ENCODE data around the gene RNASE13. TPM values are rescaled to one million over a fixed set of nuclear protein-coding genes. Genes with fewer than 3 reads are reported as not detected.
A peak's percentile ranks its signal among the peaks of the same experiment; 100 is the strongest.

Gene RNASE13
- total RNA-seq, 1 donor from 2014 or later: not detected

GRCh38 chr14:20996521-20996920, 38.1 kb downstream of the RNASE13 start:
- Mint-ChIP-seq H3K27ac (ENCODE audit: unreplicated experiment) (no peak overlapping the region), H3K4me3 (ENCODE audit: unreplicated experiment) (no peak overlapping the region), H3K36me3 (ENCODE audit: unreplicated experiment) (no peaks in the 10 kb centered on the region), H3K4me1 (ENCODE audit: low read depth, unreplicated experiment) (no peaks in the 10 kb centered on the region), H3K27me3 (ENCODE audit: unreplicated experiment) (no peaks in the 10 kb centered on the region), H3K9me3 (ENCODE audit: unreplicated experiment) (peaks cover 1% of the 10 kb centered on the region)
- no peak for TF ChIP-seq CTCF (IDR thresholded peaks at IDR 0.05; ENCODE audit: partially characterized antibody, unreplicated experiment)
- DNase-seq: no peak

GRCh38 chr14:20989787-20990600, 44.6 kb downstream of the RNASE13 start, which contains the start of gene METTL17:
TSS of gene METTL17 (plus strand) at chr14:20989980. CDS start at chr14:20990003, 23 bp downstream.
- Mint-ChIP-seq H3K4me3 (ENCODE audit: unreplicated experiment) (peak within 1 kb of the TSS; percentile 93), H3K9me3 (ENCODE audit: unreplicated experiment) (peaks cover 2% of the 10 kb centered on the region), H3K36me3 (ENCODE audit: unreplicated experiment) (no peaks in the 10 kb centered on the region)

GRCh38 chr14:20989471-20989786, 45.2 kb downstream of the RNASE13 start:
- peaks cover 1% of the 10 kb centered on the region for H3K4me1 Mint-ChIP-seq (ENCODE audit: low read depth, unreplicated experiment)
- peaks cover 2% of the 10 kb centered on the region for H3K9me3 Mint-ChIP-seq (ENCODE audit: unreplicated experiment)
- no peaks in the 10 kb centered on the region for H3K36me3 Mint-ChIP-seq (ENCODE audit: unreplicated experiment)
- DNase-seq: no peak
- peak overlapping the region; percentile 83 for H3K4me3 Mint-ChIP-seq (ENCODE audit: unreplicated experiment)
- TF ChIP-seq CTCF (IDR thresholded peaks at IDR 0.05; ENCODE audit: partially characterized antibody, unreplicated experiment): no peak
- H3K27me3 Mint-ChIP-seq (ENCODE audit: unreplicated experiment): peaks cover 2% of the 10 kb centered on the region
- H3K27ac Mint-ChIP-seq (ENCODE audit: unreplicated experiment): no peak overlapping the region

More at GRCh38 chr14:20989787-20990600, 44.6 kb downstream of the RNASE13 start, which contains the start of gene METTL17:
- Mint-ChIP-seq H3K27me3 (ENCODE audit: unreplicated experiment) (peaks cover 2% of the 10 kb centered on the region), H3K4me1 (ENCODE audit: low read depth, unreplicated experiment) (peaks cover 1% of the 10 kb centered on the region), H3K27ac (ENCODE audit: unreplicated experiment) (peak within 1 kb of the TSS; percentile 34)
- TF ChIP-seq CTCF (IDR thresholded peaks at IDR 0.05; ENCODE audit: partially characterized antibody, unreplicated experiment): peak; percentile 32
- peak; percentile 84 for DNase-seq

- no peak overlapping the region for H3K27ac Mint-ChIP-seq (ENCODE audit: unreplicated experiment)
- H3K27me3 Mint-ChIP-seq (ENCODE audit: unreplicated experiment): peaks cover 2% of the 10 kb centered on the region
- peaks cover 2% of the 10 kb centered on the region for H3K9me3 Mint-ChIP-seq (ENCODE audit: unreplicated experiment)
- no peak for TF ChIP-seq CTCF (IDR thresholded peaks at IDR 0.05; ENCODE audit: partially characterized antibody, unreplicated experiment)
- DNase-seq: no peak
- H3K4me1 Mint-ChIP-seq (ENCODE audit: low read depth, unreplicated experiment): peaks cover 1% of the 10 kb centered on the region
- H3K4me3 Mint-ChIP-seq (ENCODE audit: unreplicated experiment): no peak overlapping the region
- no peaks in the 10 kb centered on the region for H3K36me3 Mint-ChIP-seq (ENCODE audit: unreplicated experiment)
Observed at GRCh38 chr14:20988717-20989470, 45.7 kb downstream of the RNASE13 start.

All from glutamatergic neuron (in vitro differentiated cells).